GM21576 (cell line): Measurements from ENCODE around the gene PRICKLE1.

Experiments
- ATAC-seq: cut with Tn5 transposase; IDR thresholded peaks from one replicate; pipeline ENCODE4 v1.9.1; 2021; ENCODE audit warnings: mild to moderate bottlenecking, moderate library complexity; ENCODE audit not compliant: unreplicated experiment

Gene PRICKLE1

DNA sequence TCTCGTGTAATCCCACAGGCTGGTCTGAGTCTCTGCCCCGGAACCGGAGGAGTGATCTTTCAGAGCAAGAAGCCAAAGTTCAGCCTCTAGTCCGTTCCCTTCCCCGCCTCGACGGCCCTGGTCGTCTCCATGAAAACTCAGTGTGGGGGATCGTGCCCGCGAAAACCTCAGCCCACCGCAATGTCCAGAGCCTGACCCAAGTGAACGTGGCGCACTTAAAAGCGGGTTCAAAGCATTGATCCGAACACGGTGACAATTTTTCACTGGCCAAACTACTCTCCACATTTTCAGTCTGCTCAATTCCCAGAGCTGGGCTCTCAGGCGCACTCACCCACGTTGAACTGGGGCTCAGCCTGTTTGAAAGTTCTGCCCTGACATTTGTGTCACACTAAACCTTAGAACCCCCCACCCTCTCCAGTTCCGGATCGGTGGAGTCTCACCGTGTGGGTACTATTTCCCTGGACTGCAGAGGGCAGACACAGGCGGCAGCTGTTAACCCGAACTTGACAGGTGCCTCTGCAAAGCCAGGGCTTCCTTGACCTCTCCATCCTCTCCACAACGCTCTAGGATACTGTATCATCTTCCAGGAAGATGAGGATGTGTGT is 886 bp upstream of the PRICKLE1 start:
- no peak for ATAC-seq

DNA sequence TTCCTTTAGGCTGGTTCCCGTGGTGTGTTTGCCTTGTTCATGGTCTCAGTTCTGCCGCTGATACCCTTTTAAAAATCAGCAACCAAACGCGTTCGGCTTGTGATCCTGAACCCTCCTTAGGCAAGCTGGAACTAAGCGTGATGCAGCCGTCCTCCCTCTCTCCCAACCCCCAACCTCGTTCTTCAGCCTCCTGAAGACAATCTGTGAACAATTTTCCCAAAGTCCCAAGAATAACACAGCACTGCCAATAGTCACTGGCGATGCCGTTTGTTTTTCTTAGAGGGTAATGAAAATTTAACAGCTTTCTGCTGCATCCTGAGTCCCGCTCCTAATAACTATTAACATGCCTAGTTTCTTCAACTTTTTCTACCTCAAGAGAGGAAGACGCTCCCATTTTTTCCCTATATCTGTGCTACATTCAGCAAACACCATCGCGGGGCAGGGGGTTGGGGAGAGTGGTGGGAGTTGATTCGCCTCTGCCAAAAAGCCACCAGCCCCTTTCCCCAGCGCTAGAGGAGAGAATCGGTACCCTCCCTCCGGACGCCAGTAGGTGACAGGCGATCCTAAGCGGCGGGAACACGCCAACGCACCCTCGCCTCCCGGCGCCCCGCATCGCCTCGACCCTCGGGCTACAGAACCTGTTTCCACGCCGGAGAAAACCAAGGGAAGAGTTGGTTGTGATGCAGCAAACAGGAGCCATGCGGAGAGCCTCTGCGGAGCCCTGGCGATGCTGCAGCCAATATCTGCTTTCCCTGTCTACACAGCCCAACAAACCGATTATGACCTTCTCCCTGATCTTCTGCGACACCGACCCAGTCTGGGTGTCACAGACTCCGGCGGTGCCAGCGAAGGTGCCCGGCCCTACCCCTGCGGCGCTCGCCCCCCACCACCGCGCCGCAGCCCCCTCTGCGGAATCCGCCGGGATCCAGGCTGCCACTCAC is 752 bp downstream of the PRICKLE1 start:
- peak; percentile 18 for ATAC-seq

DNA sequence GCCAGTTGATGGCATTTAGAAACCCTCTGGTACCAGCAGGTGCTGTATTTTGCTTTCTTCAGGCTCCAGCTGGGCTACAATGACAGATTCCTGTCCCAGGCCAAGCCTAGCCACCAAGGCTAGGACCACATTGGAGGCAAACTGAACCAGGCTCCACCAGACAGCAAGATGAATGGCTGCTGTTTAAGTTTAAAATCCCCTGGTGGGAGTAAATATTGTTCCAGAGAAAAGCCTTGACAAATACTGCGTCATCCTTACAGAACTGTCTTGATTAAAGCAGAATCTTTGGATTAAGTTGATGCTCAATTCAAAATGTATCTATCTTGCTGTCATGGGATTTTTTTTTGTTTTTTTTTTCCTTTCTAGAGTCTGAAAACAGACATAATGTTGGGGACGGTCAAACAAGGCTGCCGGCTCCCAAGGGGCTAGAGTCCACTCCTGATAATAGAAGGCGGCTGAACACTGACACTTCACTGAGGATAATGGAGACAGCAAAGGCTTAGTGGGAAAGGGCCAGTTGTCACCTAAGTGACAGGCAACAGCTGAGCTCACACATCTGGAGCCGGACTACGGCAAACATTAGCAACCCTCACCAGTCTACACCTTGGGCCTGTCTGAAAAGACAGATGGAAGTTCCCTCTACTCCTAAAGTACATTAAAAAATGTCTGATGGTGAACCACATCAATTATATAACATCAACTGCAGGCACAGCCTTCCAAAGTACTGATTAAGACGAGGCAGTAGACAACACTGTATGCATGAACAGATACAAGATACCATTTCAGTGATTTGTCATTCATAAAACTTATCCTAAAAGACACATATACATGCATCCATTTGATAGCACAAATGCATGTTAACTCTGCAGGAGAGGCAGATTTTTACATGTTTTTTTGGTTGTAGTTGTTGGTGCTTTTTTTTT is 1.7 kb downstream of the PRICKLE1 start:
- ATAC-seq, result no peak

DNA sequence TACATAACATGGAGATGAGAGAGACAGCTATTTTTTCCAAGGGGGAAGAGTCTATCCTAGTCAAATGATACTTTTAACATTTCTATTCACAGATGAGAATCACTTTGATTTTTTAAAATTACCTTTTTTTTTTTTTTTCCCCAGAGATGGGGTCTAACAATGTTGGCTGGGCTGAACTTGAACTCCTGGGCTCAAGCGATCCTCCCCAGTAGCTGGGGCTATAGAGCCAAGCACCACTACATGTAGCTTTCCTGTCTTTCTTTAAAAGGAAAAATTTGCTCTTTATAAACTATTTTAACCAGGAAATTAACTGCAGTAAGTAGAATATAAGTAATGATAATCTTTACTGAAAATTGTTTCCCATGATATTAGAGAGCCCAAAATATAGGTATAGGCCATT is 3.3 kb downstream of the PRICKLE1 start:
- no peak for ATAC-seq

DNA sequence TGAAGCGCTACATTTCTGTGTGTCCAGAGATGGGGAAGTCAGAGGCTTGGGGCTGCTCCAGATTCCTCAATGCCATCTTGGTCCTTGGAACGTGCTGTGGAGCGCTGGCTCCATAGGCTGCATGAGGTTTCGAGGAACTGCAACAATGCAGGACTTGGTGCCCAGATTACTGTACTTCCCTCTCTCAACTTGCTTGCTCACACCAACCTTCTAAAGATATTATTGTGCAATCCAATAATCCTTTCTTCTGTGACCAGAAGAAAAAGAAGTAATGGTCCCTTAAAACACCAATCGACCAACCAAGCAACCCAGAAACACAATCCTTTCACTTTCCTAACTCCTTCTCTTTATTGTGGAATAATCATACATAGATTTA is 3.7 kb downstream of the PRICKLE1 start:
- no peak for ATAC-seq

DNA sequence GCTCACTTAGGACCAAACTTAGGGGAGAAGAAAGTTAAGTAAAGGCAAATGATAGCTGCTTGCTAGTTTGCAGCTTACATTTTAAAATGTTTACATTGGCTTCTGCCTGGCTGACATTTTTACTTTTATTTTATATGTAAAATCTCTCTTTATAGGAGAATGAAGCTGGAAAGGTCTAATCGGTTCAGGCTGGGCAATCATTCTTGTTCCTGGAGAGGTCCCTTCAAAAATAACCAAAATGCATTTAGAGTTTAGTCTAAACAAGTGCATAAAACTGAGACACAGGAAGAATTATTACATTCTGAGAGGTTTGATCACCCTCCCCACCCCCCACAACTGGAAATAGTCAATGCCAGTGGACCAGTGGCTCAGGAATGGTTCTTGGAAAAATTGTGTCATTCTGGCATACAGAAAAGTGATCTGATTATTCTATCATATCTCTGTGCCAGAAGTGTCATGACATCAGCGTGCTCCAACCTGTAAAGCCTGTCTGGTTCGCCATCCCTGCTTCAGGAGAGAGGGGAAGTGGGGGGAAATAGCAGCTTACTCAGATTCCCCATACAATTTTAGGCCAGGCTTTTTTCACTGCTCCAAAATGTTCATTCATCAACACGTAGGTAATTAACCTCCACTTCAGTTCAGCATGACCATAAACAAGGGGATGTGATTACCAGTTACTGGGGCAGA is 4.2 kb downstream of the PRICKLE1 start:
- ATAC-seq, result no peak

DNA sequence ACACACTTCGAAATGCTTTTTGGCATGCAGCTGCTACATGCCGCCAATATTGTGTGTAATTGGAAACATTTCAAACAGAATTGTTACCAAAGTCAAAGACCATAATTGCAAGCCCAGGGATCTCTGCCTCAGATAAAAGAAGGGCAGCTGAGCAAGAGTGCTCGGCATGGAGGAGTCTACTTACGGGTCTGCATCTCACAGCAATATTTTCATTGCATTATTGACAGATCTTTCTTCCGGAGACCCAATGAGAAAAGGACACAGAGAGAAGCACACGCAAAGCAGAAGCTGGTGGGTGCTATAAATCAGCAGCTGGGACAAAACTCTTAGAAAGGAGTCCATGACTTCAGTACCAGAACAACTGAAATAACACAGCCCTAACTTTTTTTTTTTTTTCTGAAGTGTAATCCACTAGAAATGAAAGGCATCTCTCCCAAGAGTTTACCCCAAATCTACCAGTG is 4.9 kb downstream of the PRICKLE1 start:
- no peak for ATAC-seq

DNA sequence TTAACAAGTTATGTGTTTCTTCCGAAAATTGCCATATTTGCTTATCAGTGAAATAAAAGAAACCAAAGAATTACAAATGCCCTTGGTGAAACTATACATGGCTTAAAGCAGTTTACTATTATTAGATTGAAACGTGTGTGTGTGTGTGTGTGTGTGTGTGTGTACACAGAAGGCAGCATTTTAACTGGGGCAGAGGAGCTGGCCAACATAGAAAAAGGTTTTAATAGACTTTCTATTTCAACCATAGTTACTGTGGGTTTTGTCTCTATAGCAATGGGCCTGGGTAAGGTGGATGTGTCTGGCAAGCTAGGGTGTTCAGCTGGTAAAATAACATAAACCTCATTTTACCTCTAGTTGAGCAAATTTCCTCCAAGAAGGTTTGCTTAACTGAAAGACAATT is 6.5 kb downstream of the PRICKLE1 start:
- no peak for ATAC-seq

DNA sequence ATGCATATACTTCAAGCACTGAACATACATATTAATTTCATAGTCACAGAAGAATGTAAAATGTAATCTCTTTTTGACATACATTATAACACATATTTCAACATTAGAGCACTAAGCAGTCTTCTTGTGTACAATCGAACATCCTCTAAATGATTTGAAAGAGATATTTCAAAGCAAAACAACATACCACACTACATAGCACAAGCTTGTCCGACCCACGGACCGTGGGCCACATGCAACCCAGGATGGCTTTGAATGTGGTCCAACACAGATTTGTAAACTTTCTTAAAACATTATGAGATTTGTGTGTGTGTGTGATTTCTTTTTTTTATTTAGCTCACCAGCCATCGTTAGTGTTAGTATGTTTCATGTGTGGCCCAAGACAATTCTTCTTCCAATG is 7.0 kb downstream of the PRICKLE1 start:
- ATAC-seq, result no peak

DNA sequence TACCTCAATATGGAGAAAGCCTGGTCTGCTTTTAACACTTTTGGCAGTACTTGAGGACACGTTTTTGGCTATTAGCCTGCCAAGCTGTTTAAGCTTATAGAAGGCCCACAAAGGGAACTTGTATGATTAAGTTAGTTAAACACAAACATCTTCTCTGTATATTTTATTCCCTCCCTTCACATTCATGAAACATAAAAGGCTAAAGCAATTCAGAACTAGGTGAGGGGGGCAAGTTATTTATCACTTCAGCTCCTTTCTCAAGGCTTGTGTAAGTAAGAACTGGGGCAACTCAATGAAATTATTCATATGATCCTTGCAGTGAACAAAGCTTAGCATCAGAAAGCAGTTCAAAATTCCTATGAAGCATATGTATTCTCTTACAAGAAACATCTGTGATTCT is 7.5 kb downstream of the PRICKLE1 start:
- no peak for ATAC-seq

DNA sequence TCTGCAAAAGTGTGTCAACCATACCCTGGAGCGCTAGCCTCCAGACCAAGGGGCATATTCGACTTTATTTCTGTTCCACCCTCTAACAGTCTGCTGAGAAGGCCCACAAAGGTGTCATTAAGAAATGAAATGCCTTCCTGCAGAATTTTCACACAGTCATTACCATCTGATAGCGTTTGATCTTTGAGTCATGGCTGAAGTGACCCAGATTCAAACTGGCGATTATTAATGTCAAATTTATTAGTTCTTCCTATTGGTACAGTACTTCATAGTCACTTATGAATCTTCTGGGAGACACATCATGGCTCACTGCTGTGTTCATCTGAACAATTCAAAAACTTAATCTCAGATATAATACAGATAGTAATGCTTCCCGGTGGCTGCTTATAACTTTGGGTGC is 13.2 kb downstream of the PRICKLE1 start:
- ATAC-seq, result no peak

DNA sequence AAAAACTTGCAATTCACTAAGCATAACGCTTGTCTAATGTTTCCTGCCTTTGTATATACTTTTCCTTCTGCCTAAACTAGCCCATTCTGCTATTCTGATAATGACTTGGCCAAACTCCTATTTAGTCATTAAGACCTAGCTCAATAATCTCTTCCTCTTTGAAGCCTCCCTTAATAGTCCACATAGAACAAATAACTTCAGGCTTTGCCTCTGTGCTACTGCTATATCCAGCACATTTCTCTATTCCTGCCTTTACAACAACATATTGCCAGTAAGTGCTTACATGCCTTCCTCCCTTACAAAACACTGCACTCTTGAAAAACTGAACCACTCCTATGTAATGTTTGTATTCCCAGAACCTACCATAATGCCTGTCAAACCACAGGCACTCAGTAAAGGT is 13.8 kb downstream of the PRICKLE1 start:
- no peak for ATAC-seq

DNA sequence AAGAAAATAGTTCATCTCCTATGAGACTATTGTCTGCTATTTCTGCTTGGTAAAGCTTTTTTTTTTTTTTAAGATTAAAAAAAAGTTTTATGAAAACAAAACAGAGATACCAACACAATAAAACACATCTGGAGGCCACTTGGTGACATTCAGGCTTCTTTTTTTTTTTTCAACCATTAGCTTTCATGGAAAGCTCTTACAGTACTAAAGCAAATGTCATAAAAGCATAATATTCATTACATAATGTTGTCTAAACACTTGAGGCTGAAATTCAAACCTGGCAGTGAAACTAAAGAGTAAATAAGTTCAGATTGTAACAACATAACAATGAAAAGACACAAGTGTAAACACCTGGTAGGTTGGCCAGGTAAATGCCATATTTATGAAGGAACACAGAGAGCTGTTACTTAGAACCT is 14.7 kb downstream of the PRICKLE1 start:
- ATAC-seq, result no peak

DNA sequence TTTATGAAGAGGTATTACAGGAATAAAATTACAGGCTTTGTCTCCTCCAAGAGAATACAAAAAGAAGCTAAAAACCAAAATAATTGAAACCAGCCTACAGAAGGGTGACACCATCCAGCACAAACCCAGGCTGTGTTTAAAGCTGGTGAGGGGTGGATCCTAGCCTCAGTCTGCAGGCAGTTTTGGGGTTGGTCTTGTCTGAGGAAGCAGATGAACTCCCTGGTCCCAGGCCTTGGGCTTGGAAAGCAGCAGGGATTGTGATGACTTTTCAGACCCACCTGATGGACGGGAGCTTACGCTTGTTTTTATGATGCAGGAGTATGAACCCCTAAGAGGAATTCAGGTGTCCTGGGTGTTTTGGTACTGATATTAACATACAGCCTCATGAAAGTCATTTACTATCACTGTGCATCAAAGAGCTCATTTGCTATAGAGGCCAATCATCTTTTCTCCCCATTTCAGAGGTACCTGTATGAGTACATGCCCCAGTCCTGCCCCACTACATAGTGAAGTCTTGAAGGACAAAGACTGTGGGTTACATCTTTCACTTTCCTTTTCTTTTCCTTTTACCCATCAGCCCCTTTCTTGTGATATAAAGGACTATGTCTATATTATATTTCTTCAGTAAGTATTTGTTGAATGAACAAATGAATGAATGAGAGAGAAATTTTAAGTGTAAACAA is 18.1 kb downstream of the PRICKLE1 start:
- no peak for ATAC-seq

DNA sequence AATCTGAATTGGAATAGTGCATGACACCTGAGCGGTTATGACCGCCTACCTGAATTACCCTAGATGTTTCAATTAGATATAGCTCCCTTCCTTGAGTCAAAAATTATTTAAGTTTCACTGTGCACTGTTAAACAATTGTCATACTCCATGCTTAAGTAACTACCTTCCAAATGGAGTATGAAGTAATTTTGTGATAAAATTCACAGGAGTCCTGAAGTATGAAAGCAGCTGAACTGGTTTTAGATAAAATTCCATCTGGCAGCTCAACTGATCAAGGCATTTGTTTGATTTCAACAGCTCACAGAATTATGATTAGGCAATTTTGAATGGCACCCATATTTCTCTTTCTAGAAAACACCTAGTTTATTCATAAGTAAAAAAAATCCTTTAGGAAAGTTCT is 19.5 kb downstream of the PRICKLE1 start:
- ATAC-seq, result no peak

DNA sequence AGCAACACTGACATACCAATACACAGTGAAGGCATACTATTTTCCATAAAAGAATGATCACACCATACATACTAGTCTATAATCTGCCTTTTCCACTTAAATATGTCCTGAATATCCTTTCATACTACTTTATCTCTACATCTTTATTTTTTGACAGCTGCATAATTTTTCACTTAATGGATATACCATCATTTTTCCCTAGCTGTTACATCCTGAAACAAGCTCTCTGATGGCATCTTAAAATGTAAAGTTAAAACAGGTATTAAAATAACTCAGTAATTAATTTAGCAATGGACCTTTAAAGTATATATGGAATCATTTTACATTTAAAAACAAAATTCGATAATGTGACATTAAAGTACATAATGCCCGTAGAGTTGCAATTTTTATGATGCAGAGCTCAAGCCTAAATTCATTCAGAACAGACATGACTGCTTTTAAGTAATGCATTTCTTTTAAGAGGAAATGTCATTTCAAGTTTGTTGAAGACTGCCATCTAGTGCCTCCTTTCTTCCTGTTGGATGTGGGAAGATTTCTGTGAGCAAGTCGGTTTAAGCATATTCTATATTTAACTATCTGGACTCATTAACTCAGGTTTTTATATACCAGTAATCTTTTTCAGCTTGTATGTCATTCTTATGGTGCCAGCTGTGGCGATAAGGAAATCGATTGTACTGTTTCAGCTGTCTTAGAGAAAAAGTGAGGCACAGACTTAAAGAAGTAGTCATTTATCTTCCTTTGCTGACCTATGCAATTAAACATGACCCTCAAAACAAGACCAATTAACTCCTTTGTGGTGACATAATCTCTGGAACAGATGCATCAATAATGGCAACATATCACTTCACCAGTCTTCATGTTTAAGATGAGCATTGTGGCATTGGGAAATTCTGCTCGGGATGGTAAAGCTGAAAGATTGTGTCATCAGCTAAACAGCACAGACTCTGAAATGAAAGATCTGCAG is 20.3 kb downstream of the PRICKLE1 start:
- ATAC-seq, result peak; percentile 68

DNA sequence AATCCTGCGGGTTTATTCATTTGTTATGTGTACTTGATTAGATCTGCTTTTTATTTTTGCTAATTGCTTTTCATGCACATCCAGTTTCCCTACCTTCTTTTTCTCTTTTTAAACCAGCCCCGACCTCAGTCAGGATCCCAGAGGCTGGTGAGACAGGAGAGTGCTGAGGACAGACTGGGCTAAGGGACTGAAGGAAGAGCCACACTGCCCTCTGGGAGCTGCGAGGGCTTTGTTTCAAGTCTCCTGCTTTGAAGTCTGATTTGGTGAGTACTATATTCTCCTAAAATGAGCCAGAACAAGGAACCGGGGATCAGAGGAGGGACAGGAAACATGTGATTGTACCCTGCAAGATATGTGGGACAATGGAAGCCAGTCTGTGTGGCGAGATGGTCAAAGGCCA is 23.9 kb downstream of the PRICKLE1 start:
- no peak for ATAC-seq

DNA sequence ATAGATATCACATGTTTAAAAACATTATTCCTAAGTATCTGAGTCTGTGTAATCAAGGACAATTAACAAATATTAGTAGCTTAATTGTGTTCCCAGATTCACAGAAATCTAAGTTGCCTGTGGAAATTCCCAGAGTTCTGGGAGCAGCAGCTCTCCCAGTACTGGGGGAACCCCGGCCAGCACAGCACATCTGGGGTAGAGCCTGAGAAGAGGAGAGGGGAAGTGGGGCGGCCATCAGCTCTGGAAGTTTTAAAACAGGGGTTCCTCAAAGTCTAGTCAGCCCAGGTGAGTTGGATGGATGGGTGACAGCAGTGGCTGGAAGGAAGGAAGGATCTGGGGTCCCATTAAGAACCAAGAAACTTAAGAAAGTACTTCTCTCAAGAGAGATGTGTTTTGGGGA is 24.6 kb downstream of the PRICKLE1 start:
- ATAC-seq, result no peak

DNA sequence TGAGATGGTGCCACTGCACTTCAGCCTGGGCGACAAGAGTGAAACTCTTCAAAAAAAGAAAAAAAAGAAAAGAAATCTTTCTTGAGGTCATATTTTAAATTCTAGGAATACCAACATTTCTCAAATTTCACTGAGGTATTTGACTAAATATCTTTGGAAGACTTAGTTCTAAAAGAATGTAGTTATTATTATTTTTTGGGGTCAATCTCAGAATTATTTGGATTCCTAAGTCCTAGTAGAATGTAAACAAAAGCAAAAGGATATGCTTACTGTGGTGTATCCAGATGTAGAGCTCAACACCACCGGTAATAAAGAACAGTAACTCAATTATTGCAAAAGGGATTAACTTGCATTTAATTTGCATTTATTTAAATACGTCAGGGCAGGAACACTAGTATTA is 25.0 kb downstream of the PRICKLE1 start:
- no peak for ATAC-seq
